NCI-H1092 (cell line): Measurements from ENCODE around the gene ZCCHC12.
"Not testable (repeated sequence)": the region's sequence is repeated elsewhere in the genome, so short reads cannot be mapped to it uniquely, and the experiment has no call there.

Experiments used
- DNase-seq: peaks from one replicate; lab custom pipeline; 2025; lab: John Stamatoyannopoulos, UW

The ZCCHC12 gene

DNA sequence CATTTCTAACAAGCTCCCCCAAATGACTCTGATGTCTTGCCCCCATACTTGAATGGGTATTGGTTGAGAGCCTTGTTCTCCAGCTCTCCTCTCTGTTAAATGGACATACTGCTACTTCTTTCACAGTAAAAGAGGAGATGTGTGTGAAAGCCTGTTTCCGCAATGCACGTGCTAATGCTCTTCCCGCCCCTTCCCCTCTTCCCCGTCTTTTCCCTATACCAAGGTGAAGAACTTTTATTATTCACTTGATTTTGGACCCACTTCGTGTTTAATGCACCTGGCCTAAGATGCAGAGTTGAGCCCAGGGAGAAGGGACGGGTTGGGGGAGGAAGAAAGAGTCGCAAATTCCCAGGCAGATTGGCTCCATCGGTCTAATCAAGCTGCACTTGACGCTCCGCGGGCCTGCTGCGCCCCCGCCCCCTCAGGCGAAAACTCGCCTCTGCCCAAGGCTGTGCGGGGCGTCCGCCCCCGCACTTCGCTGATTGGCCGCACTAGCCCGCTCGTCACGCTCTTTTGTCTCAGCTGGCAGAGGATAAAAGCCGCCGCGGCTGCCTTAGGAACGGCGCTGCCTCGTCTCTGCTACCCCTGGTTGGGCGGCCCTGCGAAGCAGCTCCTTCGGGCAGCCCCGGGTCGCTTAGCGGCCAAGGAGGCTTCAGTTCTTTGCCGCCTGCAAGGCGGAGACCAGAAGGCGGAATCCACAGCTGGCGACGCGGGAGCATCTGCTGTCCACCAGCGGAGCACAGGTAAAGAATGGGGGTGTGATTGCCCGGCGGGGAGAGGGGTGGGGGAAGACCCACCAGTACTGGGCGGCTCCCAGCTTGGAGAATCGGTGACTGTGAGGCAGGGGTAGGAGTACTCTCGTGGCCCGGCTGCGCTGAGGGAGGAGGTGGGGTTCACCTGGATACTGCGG, at the start of gene ZCCHC12:
Gene ZCCHC12 (plus strand): TSS at position 562 of the 910 bp plus-strand sequence. CDS start 1,421 bp downstream, outside the sequence.
- DNase-seq = peak; percentile 69

- DNase-seq = no peak
Observed at GRCh38 chrX:118779581-118779980, 44.0 kb upstream of the ZCCHC12 start.

DNA sequence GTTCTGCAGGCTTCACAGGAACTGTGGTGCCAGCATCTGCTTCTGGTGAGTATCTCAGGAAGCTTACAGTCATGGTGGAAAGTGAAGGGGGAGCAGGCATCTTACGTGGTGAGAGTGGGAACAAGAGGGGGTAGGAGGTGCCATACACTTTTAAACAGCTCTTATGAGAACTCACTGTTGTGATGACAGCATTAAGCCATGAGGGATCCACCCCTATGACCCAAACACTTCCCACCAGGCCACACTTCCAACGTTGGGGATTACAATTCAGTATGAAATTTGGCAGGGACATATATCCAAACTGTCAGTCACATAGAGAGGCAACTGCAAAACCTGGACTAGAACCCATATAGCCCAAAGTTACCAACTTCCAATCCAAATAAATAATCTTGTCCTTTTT, 43.1 kb upstream of the ZCCHC12 start:
- no peak for DNase-seq

- DNase-seq = no peak
Observed at GRCh38 chrX:118780911-118781310, 42.7 kb upstream of the ZCCHC12 start.

DNA sequence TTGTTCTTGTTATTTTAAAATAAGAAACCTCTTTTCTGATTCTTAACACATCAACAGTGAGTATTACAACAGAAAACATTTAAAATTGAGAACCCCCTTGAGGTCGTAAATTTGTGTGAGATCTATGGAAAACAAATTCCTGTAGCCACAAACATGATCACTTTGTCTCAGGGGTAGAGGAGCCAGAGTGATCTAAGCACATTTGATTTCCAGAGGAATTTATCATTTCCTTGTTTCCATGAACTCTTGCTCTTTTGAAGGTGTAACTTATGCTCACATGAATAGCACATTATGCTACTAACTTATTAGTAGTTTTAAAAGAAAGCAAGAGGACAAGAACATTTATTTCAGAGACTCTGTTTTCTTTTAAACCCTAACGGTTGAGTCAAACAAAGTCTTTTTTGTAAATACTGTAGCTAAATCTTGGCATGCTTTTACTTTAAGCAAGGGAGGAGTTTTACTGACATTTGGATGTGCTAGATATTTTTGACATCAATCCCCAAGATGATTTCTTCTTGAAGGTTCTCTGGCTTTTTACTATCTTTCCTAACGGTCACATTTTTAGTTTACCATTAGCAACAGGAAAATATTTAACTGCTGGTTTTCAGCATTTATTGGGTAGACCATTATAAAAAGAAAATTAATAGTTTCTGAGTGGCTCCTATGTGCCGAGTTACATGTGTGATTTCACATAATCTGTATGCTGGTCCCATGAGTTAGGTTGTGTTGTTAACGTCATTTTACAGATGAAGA, 27.9 kb upstream of the ZCCHC12 start:
- no peak for DNase-seq

DNA sequence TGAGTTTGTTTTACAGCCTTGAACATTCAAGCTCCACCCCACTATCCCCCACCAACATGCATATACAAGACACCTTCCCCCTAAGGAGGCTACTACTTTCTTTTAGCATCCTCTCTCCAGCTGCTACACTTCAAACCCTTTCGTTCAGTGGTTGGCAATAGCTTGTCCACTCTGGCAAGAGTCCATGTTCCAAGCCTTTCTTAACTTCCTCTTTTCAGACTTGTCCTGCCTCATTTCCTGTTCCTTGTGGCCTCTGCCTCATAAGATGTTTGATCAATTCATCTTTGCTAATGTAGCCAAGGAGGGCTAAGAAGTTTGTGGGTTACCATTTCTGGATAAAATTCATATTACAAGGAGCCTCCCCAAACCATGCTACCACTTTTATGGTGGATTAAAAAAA, 20.8 kb upstream of the ZCCHC12 start:
- DNase-seq = no peak

DNA sequence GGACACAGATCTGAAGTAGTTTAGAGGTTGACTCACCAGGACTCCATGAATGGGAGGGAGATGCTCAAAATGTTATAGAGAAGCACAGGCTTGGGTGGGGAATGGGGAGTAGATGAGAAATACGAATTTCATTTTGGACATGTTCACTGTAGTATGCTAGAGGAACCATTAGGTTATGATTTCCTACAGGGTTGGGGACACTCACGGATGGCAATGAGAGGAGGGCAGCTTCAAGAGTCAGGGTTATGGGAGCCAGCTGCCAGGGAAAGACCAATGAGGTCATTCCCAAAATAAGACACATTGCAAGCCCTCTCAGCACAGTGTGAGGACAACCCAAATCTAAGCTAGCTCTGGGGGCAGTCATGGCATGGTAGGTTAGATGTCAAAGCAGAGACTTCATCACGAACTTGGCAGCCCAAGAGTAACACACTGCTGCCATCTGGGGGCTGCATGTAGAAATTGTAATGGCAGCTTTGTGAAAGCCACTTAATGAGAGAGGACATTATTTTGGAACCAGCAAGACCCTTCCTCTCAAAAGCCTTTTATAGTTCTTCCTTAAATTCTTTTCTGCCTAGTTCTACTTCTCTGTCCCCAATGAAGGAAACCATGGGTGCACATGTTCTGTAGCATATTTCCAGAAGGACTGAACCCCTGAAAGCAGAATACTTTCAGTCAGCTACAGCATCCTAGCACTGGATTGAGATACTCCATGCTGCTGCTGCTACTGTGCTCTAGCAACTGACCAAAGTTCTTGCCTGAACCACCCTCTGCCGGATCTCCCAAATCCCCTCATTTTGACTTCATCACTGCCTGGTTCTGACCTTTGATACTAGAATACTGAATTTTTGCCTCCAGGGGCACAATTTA, 16.2 kb upstream of the ZCCHC12 start:
- peak; percentile 12 for DNase-seq

DNA sequence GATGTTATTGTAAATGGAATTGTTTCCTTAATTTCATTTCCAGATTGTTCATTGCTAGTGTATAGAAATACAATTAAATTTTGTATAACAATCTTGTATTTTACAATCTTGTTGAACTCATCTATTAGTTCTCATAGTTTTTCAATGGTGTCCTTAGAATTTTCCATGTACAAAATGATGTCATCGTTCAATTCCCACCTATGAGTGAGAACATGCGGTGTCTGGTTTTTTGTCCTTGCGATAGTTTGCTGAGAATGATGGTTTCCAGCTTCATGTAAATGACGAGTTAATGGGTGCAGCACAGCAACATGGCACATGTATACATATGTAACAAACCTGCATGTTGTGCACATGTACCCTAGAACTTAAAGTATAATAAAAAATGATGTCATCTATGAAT, 6.4 kb upstream of the ZCCHC12 start:
- DNase-seq = not testable (repeated sequence)

GRCh38 chrX:118824173-118824730, 628 bp downstream of the ZCCHC12 start:
- DNase-seq = no peak

- no peak for DNase-seq
Observed at GRCh38 chrX:118825227-118825626, 1.6 kb downstream of the ZCCHC12 start.

GRCh38 chrX:118839334-118839958, 15.8 kb downstream of the ZCCHC12 start:
- peak; percentile 35 for DNase-seq

- peak; percentile 48 for DNase-seq
Observed at GRCh38 chrX:118847676-118848075, 24.1 kb downstream of the ZCCHC12 start.

- no peak for DNase-seq
Observed at GRCh38 chrX:118853596-118853995, 30.0 kb downstream of the ZCCHC12 start.

DNA sequence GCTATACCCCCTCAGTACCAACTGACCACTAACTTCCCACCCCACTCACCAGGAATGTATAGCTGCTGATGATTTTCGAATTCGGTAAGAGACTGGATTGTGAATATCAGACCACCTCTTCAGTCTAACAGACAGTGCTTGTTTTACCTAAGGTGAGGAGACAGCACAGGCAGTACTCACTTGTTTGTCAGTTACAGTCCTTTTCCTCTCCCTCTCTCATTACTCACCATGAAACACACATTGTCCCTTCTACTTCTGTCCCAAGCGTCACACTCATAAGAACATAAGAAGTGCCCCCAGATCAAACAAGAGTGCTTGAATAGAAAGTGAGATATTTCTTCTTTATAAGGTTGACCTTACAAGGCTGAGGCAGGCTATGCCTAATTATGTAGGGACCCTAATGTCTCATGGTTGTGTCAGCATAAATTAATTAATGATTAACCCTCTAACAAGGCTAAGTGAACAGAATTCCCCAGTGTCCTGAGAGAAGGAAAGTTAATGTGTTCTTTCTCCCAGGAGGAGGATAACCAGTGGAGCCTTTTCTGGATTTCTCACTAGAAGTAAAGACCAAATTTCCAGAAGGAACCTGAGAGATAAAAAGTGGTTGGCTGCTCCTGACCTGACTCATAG, 32.2 kb downstream of the ZCCHC12 start:
- no peak for DNase-seq

DNA sequence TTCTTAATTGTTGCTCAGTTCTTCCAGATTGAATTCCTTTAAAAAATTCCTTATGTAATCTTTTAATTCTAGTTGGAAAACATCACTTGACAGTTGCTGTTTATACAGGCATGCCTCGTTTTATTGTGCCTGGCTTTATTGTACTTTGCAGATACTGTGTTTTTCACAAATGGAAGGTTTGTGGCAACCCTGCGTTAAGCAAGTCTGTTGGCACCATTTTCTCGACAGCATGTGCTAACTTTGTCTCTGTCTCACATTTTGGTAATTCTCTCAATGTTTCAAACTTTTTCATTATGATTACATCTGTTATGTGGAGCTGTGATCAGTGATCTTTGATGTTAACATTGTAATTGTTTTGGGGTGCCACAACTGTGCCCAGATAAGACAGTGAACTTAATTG, 33.4 kb downstream of the ZCCHC12 start:
- no peak for DNase-seq

DNA sequence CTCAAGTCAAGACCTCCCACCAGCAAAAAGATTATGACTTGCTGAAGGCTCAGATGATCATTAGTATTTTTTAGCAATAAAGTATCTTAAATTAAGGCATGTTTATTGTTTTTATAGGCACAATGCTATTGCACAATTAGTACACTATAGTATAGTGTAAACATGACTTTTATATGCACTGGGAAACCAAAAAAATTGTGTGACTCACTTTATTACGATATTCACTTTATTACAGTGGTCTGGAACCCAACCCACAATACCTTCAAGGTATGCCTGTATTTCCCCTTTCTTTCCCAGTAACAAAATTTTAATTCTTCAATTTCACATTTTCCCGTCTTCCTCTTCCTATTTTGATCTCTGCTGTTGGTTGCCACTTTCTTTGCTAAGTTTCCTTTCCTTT, 37.7 kb downstream of the ZCCHC12 start:
- DNase-seq = no peak

- no peak for DNase-seq
Observed at GRCh38 chrX:118862091-118862490, 38.5 kb downstream of the ZCCHC12 start.

DNA sequence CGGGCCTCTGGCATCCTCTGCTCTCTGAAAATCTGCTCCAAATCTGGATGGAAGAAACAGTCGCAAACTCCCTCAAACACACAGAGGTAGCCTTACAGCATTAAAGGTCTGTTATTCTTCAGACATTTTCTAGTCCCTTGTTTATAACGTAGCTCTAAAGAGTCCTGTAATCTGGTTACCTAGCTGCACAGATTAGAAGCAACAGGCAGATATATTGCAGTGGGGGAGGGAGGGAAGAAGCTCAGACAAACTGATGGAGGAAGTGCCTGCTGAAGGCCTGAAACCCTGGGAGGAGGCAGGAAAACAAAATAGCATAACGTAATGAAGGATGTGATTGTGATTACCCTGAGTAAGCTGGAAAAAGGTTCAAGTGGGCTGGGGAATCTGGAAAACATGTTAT, 39.4 kb downstream of the ZCCHC12 start:
- no peak for DNase-seq

- DNase-seq = no peak
Observed at GRCh38 chrX:118864063-118864635, 40.5 kb downstream of the ZCCHC12 start.

GRCh38 chrX:118865231-118865630, 41.6 kb downstream of the ZCCHC12 start:
- DNase-seq = no peak
